Fibroblast of mammary gland (primary cell): Measurements from ENCODE around the gene TDRD7.

Experiments used
- DNase-seq: peaks from one replicate; pipeline ENCODE4 v3.0.0-alpha.2; 2010; ENCODE audit warnings: low read depth
- H3K4me3 ChIP-seq: 2 replicates; pipeline ENCODE4 v1.5.1; 2011; ENCODE audit warnings: low read depth, mild to moderate bottlenecking, low read length, moderate library complexity; ENCODE audit not compliant: control insufficient read depth
- CTCF ChIP-seq: conservative IDR thresholded peaks from 2 replicates; pipeline ENCODE4 v1.5.1; 2011; ENCODE audit warnings: low read depth, low read length, inconsistent platforms; ENCODE audit not compliant: control insufficient read depth, insufficient read depth

The TDRD7 gene

GRCh38 chr9:97479496-97480159, 67.7 kb downstream of the TDRD7 start:
- DNase-seq: no peak
- TF ChIP-seq CTCF: no peak
- no peak overlapping the region for H3K4me3 ChIP-seq

- no peak overlapping the region for H3K4me3 ChIP-seq
- no peak for DNase-seq
- TF ChIP-seq CTCF: no peak
These were observed 68.3 kb downstream of the TDRD7 start for GRCh38 chr9:97480174-97480573.

- no peak for TF ChIP-seq CTCF
- no peak overlapping the region for H3K4me3 ChIP-seq
- DNase-seq: peak; percentile 26
These were observed 68.9 kb downstream of the TDRD7 start for GRCh38 chr9:97480749-97481148.

- H3K4me3 ChIP-seq: no peak overlapping the region
- TF ChIP-seq CTCF: no peak
- no peak for DNase-seq
These were observed 72.2 kb downstream of the TDRD7 start for GRCh38 chr9:97484134-97484533.

GRCh38 chr9:97487107-97487506, 75.2 kb downstream of the TDRD7 start:
- peak; percentile 40 for TF ChIP-seq CTCF
- peak; percentile 25 for DNase-seq
- H3K4me3 ChIP-seq: no peak overlapping the region

GRCh38 chr9:97487861-97488260, 76.0 kb downstream of the TDRD7 start:
- TF ChIP-seq CTCF: no peak
- DNase-seq: no peak
- H3K4me3 ChIP-seq: no peak overlapping the region
